ENCODE results near the gene ST3GAL4.
"Not testable (repeated sequence)": the region's sequence is repeated elsewhere in the genome, so short reads cannot be mapped to it uniquely, and the experiment has no call there.

ST3GAL4 gene

GRCh38 chr11:126331286-126331685 is 24.2 kb upstream of the ST3GAL4 start:
- DNase-seq: no peak

- peak; percentile 50 for DNase-seq
These were observed 23.2 kb upstream of the ST3GAL4 start for GRCh38 chr11:126332221-126332711.

- no peak for DNase-seq
These were observed 22.3 kb upstream of the ST3GAL4 start for GRCh38 chr11:126333142-126333541.

GRCh38 chr11:126334659-126335462 is 20.6 kb upstream of the ST3GAL4 start:
- no peak for DNase-seq

DNA sequence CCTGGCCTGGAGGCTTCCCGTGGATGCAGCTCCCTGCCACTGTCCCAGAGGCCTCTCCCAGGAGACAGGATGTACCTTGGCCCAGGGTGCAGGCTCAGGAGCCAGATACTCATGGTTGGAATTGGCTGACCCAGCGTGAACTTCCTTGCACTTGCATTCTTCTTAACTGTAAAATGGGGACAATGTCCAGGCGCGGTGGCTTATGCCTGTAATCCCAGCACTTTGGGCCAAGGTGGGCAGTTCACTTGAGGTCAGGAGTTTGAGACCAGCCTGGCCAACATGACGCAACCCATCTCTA is 20.1 kb upstream of the ST3GAL4 start:
- no peak for DNase-seq

DNA sequence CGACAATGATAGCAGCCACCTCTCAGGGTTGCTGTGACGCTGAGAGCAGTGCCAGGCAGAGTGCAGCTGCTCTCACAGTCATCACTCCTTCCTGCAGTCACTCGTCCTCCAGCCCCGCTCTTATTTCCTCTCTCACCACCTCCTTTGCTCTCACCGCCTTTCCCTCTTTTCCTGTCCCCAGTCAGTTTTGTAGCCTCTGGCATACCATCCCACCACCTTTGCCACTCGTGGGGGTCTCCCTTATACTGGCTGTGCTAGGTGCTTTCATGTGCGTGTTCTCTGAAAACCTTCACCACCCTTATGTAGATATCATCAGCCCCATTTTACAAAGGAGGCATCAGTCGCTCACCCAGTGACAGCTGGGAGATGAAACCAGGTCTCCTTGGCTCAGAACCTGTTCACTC is 19.3 kb upstream of the ST3GAL4 start:
- DNase-seq: no peak

GRCh38 chr11:126336671-126337101 is 18.8 kb upstream of the ST3GAL4 start:
- no peak for DNase-seq

GRCh38 chr11:126337126-126337473 is 18.4 kb upstream of the ST3GAL4 start:
- no peak for DNase-seq

DNA sequence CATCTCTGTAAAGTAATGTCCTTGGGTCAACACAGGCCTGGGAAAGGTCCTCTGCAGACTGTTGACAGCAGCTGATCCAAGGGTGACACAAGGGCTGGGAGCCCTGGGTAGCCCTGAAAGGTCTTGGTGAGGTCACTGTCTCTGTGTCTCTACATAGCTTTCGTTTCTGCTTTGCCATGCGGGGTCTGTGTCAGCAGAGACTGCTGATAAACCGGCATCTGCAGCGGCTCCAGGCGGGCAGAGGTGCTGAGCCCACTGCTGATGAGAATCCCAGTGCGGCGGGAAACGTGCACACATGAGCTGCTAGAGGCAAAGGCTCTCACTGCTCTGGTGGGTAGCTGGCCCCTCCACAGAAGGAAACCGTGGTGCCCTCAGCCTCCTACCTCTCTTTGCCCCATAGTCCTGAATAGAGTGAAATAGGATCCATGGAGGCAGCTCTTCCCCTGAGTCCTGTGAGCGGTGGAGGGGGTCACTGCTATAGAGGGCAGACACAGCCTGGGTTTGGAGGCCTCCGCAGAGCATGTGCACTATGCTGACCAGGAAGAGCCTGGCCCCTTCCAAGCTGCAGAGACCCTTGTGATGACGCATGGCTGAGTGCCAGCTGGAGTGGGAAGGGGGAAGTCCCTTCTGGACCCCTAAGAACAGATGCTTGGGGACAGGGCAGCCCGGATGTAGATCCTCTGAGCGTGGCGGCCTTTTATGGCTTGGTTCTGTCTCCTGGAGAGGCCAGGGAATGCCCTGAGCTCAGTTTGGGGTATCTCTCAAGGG is 17.8 kb upstream of the ST3GAL4 start:
- DNase-seq: no peak

DNA sequence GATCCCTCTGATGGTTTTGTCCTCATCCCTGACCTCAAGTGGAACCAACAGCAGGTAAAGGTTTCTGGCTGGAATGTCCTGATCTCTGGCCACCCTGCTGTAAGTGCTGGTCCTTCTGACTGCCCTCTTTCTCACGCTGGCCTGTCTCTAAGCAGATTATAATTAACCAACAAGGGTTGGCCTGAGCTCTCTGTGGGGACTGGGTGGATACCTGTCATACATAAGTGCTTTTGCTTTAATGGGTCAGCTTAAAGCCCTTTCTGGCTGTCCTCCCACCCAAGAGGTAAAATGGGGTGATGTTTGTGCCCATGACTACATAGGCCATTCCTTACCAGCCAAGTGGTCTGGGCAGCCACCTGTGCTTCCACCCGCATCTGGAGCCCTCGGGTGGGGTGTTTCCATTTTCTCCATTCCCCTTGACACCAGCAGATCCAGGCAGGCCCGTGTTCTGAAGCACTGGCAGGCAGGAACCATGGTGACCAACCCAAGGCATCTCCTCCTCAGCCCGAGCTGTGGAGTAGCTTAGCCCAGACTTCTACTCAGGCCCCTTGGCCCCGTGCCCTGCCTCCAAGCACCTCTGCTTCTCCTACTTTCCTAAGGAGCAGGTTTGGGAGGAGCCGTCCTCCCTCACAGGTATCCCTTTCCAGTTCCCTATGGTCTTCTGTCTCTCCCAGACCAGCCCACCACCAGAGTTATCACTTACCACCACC is 17.0 kb upstream of the ST3GAL4 start:
- no peak for DNase-seq

DNA sequence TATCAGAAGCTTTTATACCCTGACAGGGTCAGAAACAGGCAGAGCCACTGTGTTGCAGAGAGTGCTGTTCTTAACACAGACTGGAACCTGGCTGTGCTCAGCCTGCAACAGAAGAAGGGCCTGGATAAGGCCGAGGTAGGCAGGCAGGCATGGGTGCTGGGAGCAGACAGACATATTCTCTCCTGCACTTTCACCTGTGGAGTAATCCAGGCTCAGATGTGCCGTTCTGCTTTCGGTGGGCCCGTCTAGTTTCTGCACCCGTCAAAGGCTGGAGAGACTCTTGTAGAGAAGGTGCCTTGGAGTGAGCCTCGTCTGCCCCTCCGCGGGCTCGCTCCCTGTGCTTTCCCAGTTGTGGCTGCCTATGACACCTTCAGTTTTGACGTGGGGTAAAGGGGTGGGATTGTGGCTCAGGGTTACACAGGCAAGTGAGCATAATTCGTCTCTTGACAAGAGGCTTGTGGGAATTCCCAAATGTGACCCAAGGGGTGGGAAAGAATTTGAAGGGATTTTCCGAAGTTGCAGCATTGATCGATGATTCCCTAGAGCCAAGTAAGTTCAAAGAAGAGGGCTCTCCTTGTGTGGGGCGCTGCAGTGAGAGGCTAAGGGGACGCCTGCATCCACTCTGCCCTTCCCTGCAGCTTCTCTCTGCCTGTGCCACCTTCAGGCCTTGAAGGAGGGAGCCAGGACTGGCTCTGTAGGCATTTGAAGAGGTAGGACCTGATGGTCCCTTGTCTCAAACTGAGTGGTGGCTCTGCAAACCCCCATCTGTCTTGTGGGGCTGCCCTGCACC is 16.2 kb upstream of the ST3GAL4 start:
- DNase-seq: no peak

- no peak for DNase-seq
These were observed 15.5 kb upstream of the ST3GAL4 start for GRCh38 chr11:126339863-126340434.

- DNase-seq: no peak
These were observed 14.4 kb upstream of the ST3GAL4 start for GRCh38 chr11:126340960-126341606.

- no peak for DNase-seq
These were observed 13.7 kb upstream of the ST3GAL4 start for GRCh38 chr11:126341760-126342161.

DNA sequence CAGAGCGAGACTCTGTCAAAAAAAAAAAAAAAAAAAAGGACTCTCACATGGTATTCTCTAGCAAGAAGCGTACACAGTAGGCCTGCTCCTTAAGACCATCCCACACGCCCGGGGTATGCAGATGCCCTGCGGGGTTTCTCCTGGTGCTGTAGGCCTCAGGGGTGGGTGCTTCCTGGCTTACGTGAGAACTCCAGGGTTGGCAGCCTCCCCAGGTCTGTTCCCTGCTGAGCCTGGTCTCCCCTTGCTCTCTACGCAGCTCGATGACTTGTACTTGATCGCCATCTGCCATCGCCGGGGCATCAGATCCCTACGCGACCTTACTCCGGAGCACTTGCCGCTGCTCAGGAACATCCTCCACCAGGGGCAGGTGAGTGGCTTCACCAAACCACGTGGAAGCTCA is 12.4 kb upstream of the ST3GAL4 start:
- DNase-seq: no peak

DNA sequence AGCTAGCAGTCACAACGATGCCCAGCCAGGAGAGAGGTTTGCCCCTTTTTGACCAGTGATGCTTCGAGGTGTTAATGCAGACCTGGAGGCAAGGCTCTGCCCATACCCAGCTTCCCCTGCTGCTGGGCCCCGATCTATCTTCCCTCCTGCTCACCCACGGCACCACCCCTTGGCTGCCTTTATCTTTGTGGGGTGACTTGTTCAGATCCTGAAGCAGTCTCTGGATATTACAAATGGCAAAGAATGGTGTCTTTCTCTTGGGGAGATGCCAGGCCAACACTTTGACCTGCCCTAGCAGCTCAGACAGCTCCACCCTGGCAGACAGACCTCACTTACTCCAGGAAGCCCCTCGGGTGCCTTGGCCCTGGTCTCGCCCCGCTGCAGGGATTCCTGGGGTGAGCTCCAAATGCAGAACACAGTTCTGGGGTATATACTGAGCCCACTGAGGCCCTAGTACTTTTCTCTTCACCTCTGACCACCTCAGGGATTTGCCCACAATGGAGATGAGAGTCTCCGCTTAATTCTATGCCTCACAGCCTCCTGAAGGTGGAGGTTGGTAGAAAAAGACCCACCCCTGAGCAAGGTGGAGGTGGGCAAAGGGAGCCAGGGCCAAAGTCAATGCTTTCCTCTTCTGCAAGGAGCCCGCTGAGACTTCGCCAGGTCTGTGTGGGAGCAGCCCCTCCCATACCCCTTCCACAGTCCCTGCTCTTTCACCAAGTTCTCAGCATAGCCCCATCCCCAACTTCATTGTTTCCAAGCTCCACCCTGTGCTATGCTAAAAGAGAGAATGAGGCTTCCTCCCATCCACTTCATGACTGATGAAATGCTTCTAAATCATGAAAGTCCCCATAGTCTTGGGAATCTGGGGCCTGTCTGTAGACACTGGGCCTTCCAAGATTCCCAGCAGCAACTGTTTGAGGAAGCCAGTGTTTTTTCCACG is 11.1 kb upstream of the ST3GAL4 start:
- DNase-seq: no peak

GRCh38 chr11:126345283-126345682 is 10.2 kb upstream of the ST3GAL4 start:
- no peak for DNase-seq

GRCh38 chr11:126345759-126346585 is 9.5 kb upstream of the ST3GAL4 start:
- DNase-seq: peak; percentile 19

- DNase-seq: no peak
These were observed 8.9 kb upstream of the ST3GAL4 start for GRCh38 chr11:126346586-126346940.

DNA sequence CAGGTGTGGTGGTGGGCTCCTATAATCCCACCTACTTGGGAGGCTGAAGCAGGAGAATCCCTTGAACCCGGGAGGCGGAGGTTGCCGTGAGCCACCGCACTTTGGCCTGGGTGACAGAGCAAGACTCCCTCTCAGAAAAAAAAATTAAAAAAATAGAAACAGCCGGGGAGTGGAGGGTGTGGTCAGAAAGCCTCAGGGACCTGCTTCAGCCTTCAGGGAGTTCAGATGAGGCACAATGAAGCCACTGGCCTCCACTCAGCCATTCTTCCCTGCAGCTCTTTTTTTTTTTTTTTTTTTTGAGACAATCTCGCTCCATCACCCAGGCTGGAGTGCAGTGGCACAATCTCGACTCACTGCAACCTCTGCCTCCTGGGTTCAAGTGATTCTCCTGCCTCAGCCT is 8.5 kb upstream of the ST3GAL4 start:
- not testable (repeated sequence) for DNase-seq
